Liver (tissue), 9 donors: ENCODE data around the gene RIMBP2. TPM values are rescaled to one million over a fixed set of nuclear protein-coding genes. Genes with fewer than 3 reads are reported as not detected.

Source experiments
- DNase-seq: peaks from one replicate; pipeline ENCODE4 v3.0.0-alpha.2; 2017; ENCODE audit warnings: low spot score
- H3K27ac ChIP-seq, 2 donors: one replicate each; pipeline ENCODE4 v1.7.0; 2013; ENCODE audit warnings: inconsistent platforms in 2 of 2, low read length in 2 of 2, control low read depth in 1 of 2, low read depth in 1 of 2, mild to moderate bottlenecking in 1 of 2
- H3K27me3 ChIP-seq, 4 donors: one replicate each; pipeline versions ENCODE4 v1.6.1 to v1.7.0; 2013; ENCODE audit warnings: low read length in 3 of 4, inconsistent platforms in 1 of 4, mild to moderate bottlenecking in 1 of 4, moderate library complexity in 1 of 4; ENCODE audit not compliant: control insufficient read depth in 4 of 4, insufficient read depth in 4 of 4
- H3K36me3 ChIP-seq, 4 donors: one replicate each; pipeline versions ENCODE4 v1.6.1 to v1.7.0; 2013; ENCODE audit warnings: low read length in 3 of 4, mild to moderate bottlenecking in 3 of 4, low read depth in 1 of 4, moderate library complexity in 1 of 4; ENCODE audit not compliant: control insufficient read depth in 4 of 4, insufficient read depth in 3 of 4
- H3K4me1 ChIP-seq, 4 donors: one replicate each; pipeline versions ENCODE4 v1.6.1 to v1.7.0; 2013; ENCODE audit warnings: low read length in 3 of 4, mild to moderate bottlenecking in 3 of 4, moderate library complexity in 1 of 4; ENCODE audit not compliant: control insufficient read depth in 4 of 4, insufficient read depth in 4 of 4
- H3K4me3 ChIP-seq, 3 donors: one replicate each; pipeline versions ENCODE4 v1.6.1 to v1.7.0; 2013; ENCODE audit warnings: low read length in 3 of 3, control low read depth in 1 of 3, low read depth in 1 of 3, mild to moderate bottlenecking in 1 of 3
- H3K9ac ChIP-seq, 2 donors: one replicate each; pipeline ENCODE4 v1.7.0; 2013; ENCODE audit warnings: low read length in 2 of 2, mild to moderate bottlenecking in 2 of 2, moderate library complexity in 2 of 2, control low read depth in 1 of 2, low read depth in 1 of 2
- H3K9me3 ChIP-seq, 4 donors: one replicate each; pipeline versions ENCODE4 v1.6.1 to v1.7.0; 2013; ENCODE audit warnings: low read length in 3 of 4; ENCODE audit not compliant: control insufficient read depth in 4 of 4
- ATF3 ChIP-seq: IDR thresholded peaks from 2 replicates; pipeline ENCODE4 v1.6.1; 2016; ENCODE audit warnings: antibody characterized with exemption
- EGR1 ChIP-seq, 2 donors: IDR thresholded peaks; 2 replicates each; pipeline ENCODE4 v1.6.1; 2016 to 2018; ENCODE audit warnings: antibody characterized with exemption in 2 of 2, low read depth in 2 of 2
- FOXA1 ChIP-seq: IDR thresholded peaks from 2 replicates; pipeline ENCODE4 v1.6.1; 2016; ENCODE audit warnings: antibody characterized with exemption
- FOXA2 ChIP-seq: IDR thresholded peaks from 2 replicates; pipeline ENCODE4 v1.6.1; 2016; ENCODE audit warnings: antibody characterized with exemption
- GABPA ChIP-seq, 2 donors: IDR thresholded peaks in 1 of 2; conservative IDR thresholded peaks in 1 of 2; 2 replicates each; pipeline ENCODE4 v1.6.1; 2016; ENCODE audit warnings: antibody characterized with exemption in 2 of 2, mild to moderate bottlenecking in 1 of 2, moderate library complexity in 1 of 2
- HNF4A ChIP-seq, 2 donors: conservative IDR thresholded peaks; 2 replicates each; pipeline ENCODE4 v1.6.1; 2016; ENCODE audit warnings: antibody characterized with exemption in 2 of 2, mild to moderate bottlenecking in 2 of 2
- JUND ChIP-seq, 2 donors: IDR thresholded peaks; 2 replicates each; pipeline ENCODE4 v1.6.1; 2016; ENCODE audit warnings: antibody characterized with exemption in 2 of 2
- RXRA ChIP-seq, 2 donors: IDR thresholded peaks; 2 replicates each; pipeline ENCODE4 v1.6.1; 2017 to 2018; ENCODE audit warnings: antibody characterized with exemption in 2 of 2, mild to moderate bottlenecking in 1 of 2
- SP1 ChIP-seq: IDR thresholded peaks from 2 replicates; pipeline ENCODE4 v1.6.1; 2018; ENCODE audit warnings: antibody characterized with exemption, mild to moderate bottlenecking
- YY1 ChIP-seq: IDR thresholded peaks from 2 replicates; pipeline ENCODE4 v1.6.1; 2016; ENCODE audit warnings: antibody characterized with exemption, mild to moderate bottlenecking
- ZBTB33 ChIP-seq: IDR thresholded peaks from 2 replicates; pipeline ENCODE4 v1.6.1; 2016; ENCODE audit warnings: antibody characterized with exemption
- WGBS: extraction: QIAGEN DNeasy Blood & Tissue Kit; methylation state at CpG from one replicate; pipeline ENCODE4 v1.1.7; 2013; 5-methylcytosine and 5-hydroxymethylcytosine counted together
- polyA plus RNA-seq, 2 donors: library from polyadenylated mRNA; stranded (reverse) in 1 of 2; unstranded in 1 of 2; fragments of 200-250 nt in 1 of 2; fragments of >200 nt in 1 of 2; fragmentation: Nextera tagmentation in 1 of 2; extraction: Ambion mirVana in 1 of 2; gene quantifications; one replicate each; pipeline versions ENCODE4 v1.2.1 to v1.2.3, GENCODE V29; 2013 to 2015
- total RNA-seq, 2 donors: library from RNA; depleted of rRNA; stranded (reverse); fragments of >200 nt; gene quantifications; one replicate each; pipeline ENCODE4 v1.2.3, GENCODE V29; 2014
- TF ChIP-seq, protein P1 (sequence below): fragments of 150-350 bp; IDR thresholded peaks from 2 replicates; pipeline ENCODE4 v1.5.1; 2017; ENCODE audit warnings: improper control_type of control experiment, low read depth, low read length; ENCODE audit not compliant: missing input control
- TF ChIP-seq, protein P2 (sequence below): IDR thresholded peaks from 2 replicates; pipeline ENCODE4 v1.6.1; 2016; ENCODE audit warnings: antibody characterized with exemption, mild to moderate bottlenecking
- donor health status: healthy.
- donor health status: healthy.
- donor health status: healthy.
- donor health status: healthy.
- donor health status: healthy.

Gene RIMBP2
- total and polyA plus RNA-seq, 4 donors, result 0.01 to 0.17 (median 0.09) TPM; not detected in 1

GRCh38 chr12:130438243-130438620 lies 277.9 kb downstream of the RIMBP2 start:
- H3K9me3 ChIP-seq, result peaks cover 0 to 11% (median under 1%) of the 10 kb centered on the region in 4 donors
- no peak for DNase-seq
- no peak overlapping the region for H3K9ac ChIP-seq
- WGBS, result 93% methylated on average over 19 of the region's 19 CpGs
- no peaks in the 10 kb centered on the region for H3K36me3 ChIP-seq
- no peaks in the 10 kb centered on the region for H3K27me3 ChIP-seq
- no peaks in the 10 kb centered on the region for H3K4me1 ChIP-seq
- H3K27ac ChIP-seq, result no peak overlapping the region
- no peak for TF ChIP-seq SP1
- no peak overlapping the region for H3K4me3 ChIP-seq

DNA sequence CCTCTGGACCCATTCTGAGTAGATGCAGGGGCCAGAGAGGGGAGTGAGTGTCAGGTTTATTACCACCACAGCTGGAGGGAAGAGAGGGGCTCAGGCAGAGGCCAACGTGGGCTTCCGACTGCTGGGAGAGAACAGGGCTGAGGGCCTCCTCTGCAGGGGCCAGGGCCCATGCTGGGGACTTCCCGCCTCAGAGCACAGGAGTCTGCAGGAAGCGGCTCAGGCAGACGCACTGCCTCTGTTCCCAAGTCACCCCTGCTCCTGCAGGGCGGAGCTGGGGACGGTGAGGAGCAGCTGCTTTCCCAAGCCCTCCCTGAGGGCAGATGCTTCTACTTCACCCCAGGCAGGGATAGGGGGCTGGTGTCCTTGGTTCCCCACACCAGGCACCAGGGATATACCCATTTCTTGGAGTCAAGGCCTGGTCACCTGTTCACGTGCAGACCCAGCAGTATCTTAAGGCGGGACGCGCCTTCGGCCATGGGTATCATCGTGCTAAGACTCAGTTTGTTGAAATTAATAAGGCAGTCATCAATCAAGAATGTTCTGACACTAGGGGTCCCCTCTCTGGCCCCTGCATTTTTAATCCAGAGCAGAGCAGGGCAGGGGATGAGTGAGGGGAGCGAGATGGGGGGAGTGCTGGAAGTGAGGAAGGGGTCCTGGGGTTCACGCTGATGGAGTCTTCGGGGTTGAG lies 278.4 kb downstream of the RIMBP2 start:
- DNase-seq, result no peak
- Histone ChIP-seq H3K27ac (no peak overlapping the region), H3K27me3 (no peaks in the 10 kb centered on the region), H3K9ac (no peak overlapping the region), H3K4me3 (no peak overlapping the region), H3K36me3 (no peaks in the 10 kb centered on the region), H3K9me3 (peaks cover 0 to 13% (median under 1%) of the 10 kb centered on the region in 4 donors), H3K4me1 (no peaks in the 10 kb centered on the region)
- TF ChIP-seq EGR1 (IDR thresholded peaks at IDR 0.05; ENCODE audit: low read depth in 2 of 2) (no peak), ATF3 (no peak), FOXA1 (no peak)
- WGBS, result 92% methylated on average over 16 of the region's 16 CpGs

- no peak overlapping the region for H3K9ac ChIP-seq
- no peak overlapping the region for H3K27ac ChIP-seq
- no peak for TF ChIP-seq EGR1 (IDR thresholded peaks at IDR 0.05; ENCODE audit: low read depth in 2 of 2)
- no peak for TF ChIP-seq JUND (IDR thresholded peaks at IDR 0.05)
- TF ChIP-seq HNF4A (conservative IDR thresholded peaks at IDR 0.05), result no peak
- TF ChIP-seq FOXA2, result no peak
- no peak for TF ChIP-seq GABPA (IDR thresholded peaks at IDR 0.05 in 1 of 2, conservative IDR thresholded peaks at IDR 0.05 in 1 of 2)
- H3K36me3 ChIP-seq, result no peaks in the 10 kb centered on the region
- DNase-seq, result no peak
- no peak overlapping the region for H3K4me3 ChIP-seq
- peaks cover 0 to 10% (median under 1%) of the 10 kb centered on the region in 4 donors for H3K9me3 ChIP-seq
- no peaks in the 10 kb centered on the region for H3K4me1 ChIP-seq
- no peaks in the 10 kb centered on the region for H3K27me3 ChIP-seq
- 93% methylated on average over 47 of the region's 47 CpGs for WGBS
Measured at GRCh38 chr12:130436741-130437501, 279.2 kb downstream of the RIMBP2 start.

DNA sequence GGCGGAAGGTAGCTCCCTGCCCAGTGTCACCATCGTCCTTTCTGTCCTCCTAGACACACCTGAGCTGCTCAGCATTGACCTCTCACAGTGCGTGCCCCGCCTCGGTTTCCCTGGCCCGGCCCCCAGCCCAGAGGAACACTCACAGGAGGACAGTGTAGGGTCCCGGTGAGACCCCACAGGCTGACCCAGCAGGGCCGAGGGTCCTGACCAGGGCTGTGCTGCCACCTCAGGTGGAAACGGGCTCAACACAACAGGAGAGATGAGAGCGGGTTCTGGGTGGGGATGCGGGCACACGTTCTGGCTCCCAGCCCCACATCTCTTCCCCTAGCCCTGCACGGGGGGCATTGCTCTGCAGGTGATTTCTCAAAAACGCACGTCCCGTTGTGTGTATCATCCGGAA lies 280.3 kb downstream of the RIMBP2 start:
- Histone ChIP-seq H3K9me3 (peaks cover 0 to 8% (median under 1%) of the 10 kb centered on the region in 4 donors), H3K36me3 (no peaks in the 10 kb centered on the region), H3K4me1 (no peaks in the 10 kb centered on the region), H3K27me3 (no peaks in the 10 kb centered on the region), H3K4me3 (no peak overlapping the region), H3K9ac (no peak overlapping the region), H3K27ac (no peak overlapping the region)
- no peak for DNase-seq
- WGBS, result 87% methylated on average over 17 of the region's 17 CpGs
- TF ChIP-seq ZBTB33 (no peak), FOXA2 (no peak), YY1 (no peak), RXRA (IDR thresholded peaks at IDR 0.05) (no peak), HNF4A (conservative IDR thresholded peaks at IDR 0.05) (no peak), GABPA (IDR thresholded peaks at IDR 0.05 in 1 of 2, conservative IDR thresholded peaks at IDR 0.05 in 1 of 2) (no peak), EGR1 (IDR thresholded peaks at IDR 0.05; ENCODE audit: low read depth in 2 of 2) (no peak), SP1 (no peak), JUND (IDR thresholded peaks at IDR 0.05) (no peak)
- TF ChIP-seq, protein P1, sequence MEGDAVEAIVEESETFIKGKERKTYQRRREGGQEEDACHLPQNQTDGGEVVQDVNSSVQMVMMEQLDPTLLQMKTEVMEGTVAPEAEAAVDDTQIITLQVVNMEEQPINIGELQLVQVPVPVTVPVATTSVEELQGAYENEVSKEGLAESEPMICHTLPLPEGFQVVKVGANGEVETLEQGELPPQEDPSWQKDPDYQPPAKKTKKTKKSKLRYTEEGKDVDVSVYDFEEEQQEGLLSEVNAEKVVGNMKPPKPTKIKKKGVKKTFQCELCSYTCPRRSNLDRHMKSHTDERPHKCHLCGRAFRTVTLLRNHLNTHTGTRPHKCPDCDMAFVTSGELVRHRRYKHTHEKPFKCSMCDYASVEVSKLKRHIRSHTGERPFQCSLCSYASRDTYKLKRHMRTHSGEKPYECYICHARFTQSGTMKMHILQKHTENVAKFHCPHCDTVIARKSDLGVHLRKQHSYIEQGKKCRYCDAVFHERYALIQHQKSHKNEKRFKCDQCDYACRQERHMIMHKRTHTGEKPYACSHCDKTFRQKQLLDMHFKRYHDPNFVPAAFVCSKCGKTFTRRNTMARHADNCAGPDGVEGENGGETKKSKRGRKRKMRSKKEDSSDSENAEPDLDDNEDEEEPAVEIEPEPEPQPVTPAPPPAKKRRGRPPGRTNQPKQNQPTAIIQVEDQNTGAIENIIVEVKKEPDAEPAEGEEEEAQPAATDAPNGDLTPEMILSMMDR, result no peak
- TF ChIP-seq, protein P2, sequence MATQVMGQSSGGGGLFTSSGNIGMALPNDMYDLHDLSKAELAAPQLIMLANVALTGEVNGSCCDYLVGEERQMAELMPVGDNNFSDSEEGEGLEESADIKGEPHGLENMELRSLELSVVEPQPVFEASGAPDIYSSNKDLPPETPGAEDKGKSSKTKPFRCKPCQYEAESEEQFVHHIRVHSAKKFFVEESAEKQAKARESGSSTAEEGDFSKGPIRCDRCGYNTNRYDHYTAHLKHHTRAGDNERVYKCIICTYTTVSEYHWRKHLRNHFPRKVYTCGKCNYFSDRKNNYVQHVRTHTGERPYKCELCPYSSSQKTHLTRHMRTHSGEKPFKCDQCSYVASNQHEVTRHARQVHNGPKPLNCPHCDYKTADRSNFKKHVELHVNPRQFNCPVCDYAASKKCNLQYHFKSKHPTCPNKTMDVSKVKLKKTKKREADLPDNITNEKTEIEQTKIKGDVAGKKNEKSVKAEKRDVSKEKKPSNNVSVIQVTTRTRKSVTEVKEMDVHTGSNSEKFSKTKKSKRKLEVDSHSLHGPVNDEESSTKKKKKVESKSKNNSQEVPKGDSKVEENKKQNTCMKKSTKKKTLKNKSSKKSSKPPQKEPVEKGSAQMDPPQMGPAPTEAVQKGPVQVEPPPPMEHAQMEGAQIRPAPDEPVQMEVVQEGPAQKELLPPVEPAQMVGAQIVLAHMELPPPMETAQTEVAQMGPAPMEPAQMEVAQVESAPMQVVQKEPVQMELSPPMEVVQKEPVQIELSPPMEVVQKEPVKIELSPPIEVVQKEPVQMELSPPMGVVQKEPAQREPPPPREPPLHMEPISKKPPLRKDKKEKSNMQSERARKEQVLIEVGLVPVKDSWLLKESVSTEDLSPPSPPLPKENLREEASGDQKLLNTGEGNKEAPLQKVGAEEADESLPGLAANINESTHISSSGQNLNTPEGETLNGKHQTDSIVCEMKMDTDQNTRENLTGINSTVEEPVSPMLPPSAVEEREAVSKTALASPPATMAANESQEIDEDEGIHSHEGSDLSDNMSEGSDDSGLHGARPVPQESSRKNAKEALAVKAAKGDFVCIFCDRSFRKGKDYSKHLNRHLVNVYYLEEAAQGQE, result no peak
